HepG2 (cell line): ENCODE data around the gene DISP1. TPM values are rescaled to one million over a fixed set of nuclear protein-coding genes. Genes with fewer than 3 reads are reported as not detected.

Experiments
- ATAC-seq: fragments of 200-7000 bp; cut with Tn5 transposase; 3 replicates; pipeline ENCODE4 v1.9.1; 2020; ENCODE audit warnings: mild to moderate bottlenecking, moderate library complexity
- BruUV-seq: library from RNA; stranded (reverse); fragments of 400-500 nt; replicated peaks from 2 replicates; lab custom pipeline; 2021; lab: Mats Ljungman, UMichigan
- CTCF ChIA-PET: fragments of 300-600 bp; formaldehyde crosslinking; extraction: SDS; loops from one replicate; lab custom pipeline; 2021; ENCODE audit warnings: low total read pairs, inconsistent platforms, low intra/inter-chr PET ratio; lab: Yijun Ruan, JAX
- POLR2A ChIA-PET: fragments of 350-600 bp; sonication (Branson Sonifier 250); formaldehyde crosslinking; loops from one replicate; lab custom pipeline; 2020; ENCODE audit warnings: antibody characterized with exemption, inconsistent platforms; lab: Yijun Ruan, JAX
- DNase-seq: peaks from one replicate; pipeline ENCODE4 v3.0.0-alpha.2; 2015; ENCODE audit warnings: low spot score
- FAIRE-seq: peaks from 3 replicates; lab custom pipeline; 2011; peaks lifted over from hg19 to GRCh38; lab: Jason Lieb, UNC
- H2AFZ ChIP-seq: one replicate; pipeline ENCODE4 v1.6.1; 2011; ENCODE audit warnings: low read length, inconsistent platforms
- H3K27ac ChIP-seq: fragments of 300-600 bp; 3 replicates; pipeline ENCODE4 v1.8.0; 2011; ENCODE audit warnings: mixed run types, mild to moderate bottlenecking, mixed read lengths, low read length, inconsistent platforms; ENCODE audit not compliant: insufficient read depth; ENCODE audit errors: extremely low read length
- H3K27me3 ChIP-seq, 2 experiments: fragments of 200-600 bp in 1 of 2; 2 replicates in 1 of 2; 3 replicates in 1 of 2; pipeline versions ENCODE4 v1.6.0 to v1.8.0; 2011; ENCODE audit warnings: low read length in 2 of 2, mild to moderate bottlenecking in 2 of 2, moderate library complexity in 2 of 2, inconsistent platforms in 1 of 2; ENCODE audit not compliant: insufficient read depth in 2 of 2, control insufficient read depth in 1 of 2
- H3K36me3 ChIP-seq, 2 experiments: fragments of 200-600 bp in 1 of 2; replicated peaks in 1 of 2; 2 replicates in 1 of 2; 3 replicates in 1 of 2; pipeline versions ENCODE4 v1.5.1 to v1.8.0; 2011; ENCODE audit warnings: low read length in 2 of 2, inconsistent platforms in 1 of 2; ENCODE audit not compliant: insufficient read depth in 2 of 2, control insufficient read depth in 1 of 2
- H3K4me1 ChIP-seq: 2 replicates; pipeline ENCODE4 v1.5.1; 2012; ENCODE audit warnings: low read length, inconsistent platforms; ENCODE audit not compliant: insufficient read depth
- H3K4me2 ChIP-seq: 2 replicates; pipeline ENCODE4 v1.6.0; 2011; ENCODE audit warnings: low read depth, low read length, inconsistent platforms
- H3K4me3 ChIP-seq, 3 experiments: fragments of 200-600 bp in 1 of 3; sonication (generic), shearing (Covaris generic) in 1 of 3; replicated peaks in 1 of 3; 2 replicates each; pipeline ENCODE4 v1.5.1; 2011 to 2016; ENCODE audit warnings: low read length in 3 of 3, inconsistent platforms in 2 of 3, low read depth in 2 of 3, mild to moderate bottlenecking in 2 of 3, control low read depth in 1 of 3, mixed read lengths in 1 of 3; ENCODE audit not compliant: insufficient read depth in 1 of 3
- H3K79me2 ChIP-seq: one replicate; pipeline ENCODE4 v1.6.1; 2011; ENCODE audit warnings: low read length, inconsistent platforms; ENCODE audit not compliant: insufficient read depth
- H3K9ac ChIP-seq: 2 replicates; pipeline ENCODE4 v1.6.0; 2011; ENCODE audit warnings: mild to moderate bottlenecking, low read depth, low read length, inconsistent platforms; ENCODE audit not compliant: insufficient read depth
- H3K9me3 ChIP-seq: 2 replicates; pipeline ENCODE4 v1.5.1; 2012; ENCODE audit warnings: mild to moderate bottlenecking, low read length
- H4K20me1 ChIP-seq: 2 replicates; pipeline ENCODE4 v1.6.0; 2011; ENCODE audit warnings: inconsistent platforms, mild to moderate bottlenecking, low read length, moderate library complexity; ENCODE audit not compliant: insufficient read depth
- AHDC1 ChIP-seq: sonication (generic); formaldehyde crosslinking; IDR thresholded peaks from 2 replicates; pipeline ENCODE4 v1.5.1; 2020; ENCODE audit warnings: mild to moderate bottlenecking, missing genetic modification reagents, borderline replicate concordance
- DBP ChIP-seq: sonication (generic); formaldehyde crosslinking; IDR thresholded peaks from 2 replicates; pipeline ENCODE4 v1.4.0; 2020; ENCODE audit warnings: missing genetic modification reagents; ENCODE audit errors: not compliant biosample characterization
- DMTF1 ChIP-seq: sonication (generic); formaldehyde crosslinking; IDR thresholded peaks from 2 replicates; pipeline ENCODE4 v1.4.0; 2020; ENCODE audit warnings: mild to moderate bottlenecking, missing genetic modification reagents
- HNRNPH1 ChIP-seq: fragments of 200-400 bp; formaldehyde crosslinking; optimal IDR thresholded peaks from 2 replicates; pipeline ENCODE3; 2017; ENCODE audit warnings: mild to moderate bottlenecking, low read depth, low read length
- KLF11 ChIP-seq: IDR thresholded peaks from 2 replicates; pipeline ENCODE4 v1.6.1; 2016; ENCODE audit warnings: missing compliant biosample characterization
- ZIK1 ChIP-seq: sonication (generic); formaldehyde crosslinking; IDR thresholded peaks from 2 replicates; pipeline ENCODE4 v1.5.0; 2020; ENCODE audit warnings: mild to moderate bottlenecking, low read depth, missing genetic modification reagents, borderline replicate concordance
- ZNF512B ChIP-seq: sonication (generic); formaldehyde crosslinking; IDR thresholded peaks from 2 replicates; pipeline ENCODE4 v1.5.1; 2020; ENCODE audit warnings: missing genetic modification reagents, mild to moderate bottlenecking, borderline replicate concordance
- ZNF543 ChIP-seq: sonication (generic); formaldehyde crosslinking; IDR thresholded peaks from 2 replicates; pipeline ENCODE4 v1.4.0; 2020; ENCODE audit warnings: mild to moderate bottlenecking, missing genetic modification reagents
- ZNF674 ChIP-seq: sonication (generic); formaldehyde crosslinking; IDR thresholded peaks from 2 replicates; pipeline ENCODE4 v1.5.0; 2020; ENCODE audit warnings: low read depth, mild to moderate bottlenecking, missing genetic modification reagents
- in situ Hi-C: cut with HindIII; loops from 2 replicates; pipeline ENCODE4 v1.10.0; 2017; ENCODE audit warnings: low pct_unique_long_range_greater_than_20kb; ENCODE audit not compliant: extremely low pct_ligation_motif_present
- intact Hi-C: fragments of 100-400 bp; cut with micrococcal nuclease; formaldehyde crosslinking; loops from one replicate; pipeline ENCODE4 v1.10.0; 2022; ENCODE audit not compliant: unreplicated experiment
- polyA plus RNA-seq, 8 experiments: library from polyadenylated mRNA; depleted of rRNA in 3 of 8; stranded (reverse) in 7 of 8; unstranded in 1 of 8; fragments of >200 nt; fragmentation: Illumina TruSeq in 4 of 8; extraction: Trizol in 4 of 8; gene quantifications; 2 replicates each; pipeline versions ENCODE4 v1.2.1 to v1.2.3, GENCODE V29; 2011 to 2016; ENCODE audit warnings: low read depth in 4 of 8, missing spikeins in 1 of 8, mixed read lengths in 1 of 8; ENCODE audit not compliant: insufficient read depth in 1 of 8
- total RNA-seq, 5 experiments: library from RNA; depleted of rRNA; stranded (reverse); fragments of >200 nt; fragmentation: Illumina TruSeq; extraction: Trizol; gene quantifications; 2 replicates each; pipeline ENCODE4 v1.2.3, GENCODE V29; 2016; ENCODE audit warnings: low read depth in 1 of 5

Gene DISP1
- total and polyA plus RNA-seq, 2 of the 13 experiments (the other 11 are each of a cell fraction or from before 2014, with no cell fraction given) = 1.9 to 2.0 TPM

- no peak overlapping the region for H3K27ac ChIP-seq
- no peaks in the 10 kb centered on the region for H3K27me3 ChIP-seq
- intact Hi-C loops = no loop called here
- POLR2A ChIA-PET = no interaction called here
- no peak overlapping the region for H3K9ac ChIP-seq
- no TSS peak for BruUV-seq
- no peak overlapping the region for H3K4me3 ChIP-seq
- H4K20me1 ChIP-seq = no peaks in the 10 kb centered on the region
- CTCF ChIA-PET = no interaction called here
- ATAC-seq = no peak
- no peaks in the 10 kb centered on the region for H3K36me3 ChIP-seq
- no peak overlapping the region for H2AFZ ChIP-seq
- H3K79me2 ChIP-seq = no peaks in the 10 kb centered on the region
- in situ Hi-C loops = no loop called here
- no peaks in the 10 kb centered on the region for H3K9me3 ChIP-seq
- FAIRE-seq = no peak
- no peak for DNase-seq
- no peak overlapping the region for H3K4me2 ChIP-seq
- peaks cover 12% of the 10 kb centered on the region for H3K4me1 ChIP-seq
- TF ChIP-seq AHDC1 (CRISPR knock-in tag) (no peak), ZNF512B (CRISPR knock-in tag) (no peak), KLF11 (CRISPR knock-in tag) (no peak), HNRNPH1 (no peak), ZNF674 (CRISPR knock-in tag) (no peak), ZIK1 (CRISPR knock-in tag) (no peak), ZNF543 (CRISPR knock-in tag) (no peak), DBP (CRISPR knock-in tag) (no peak), DMTF1 (no peak)
These were observed 30.9 kb downstream of the DISP1 start for GRCh38 chr1:222845763-222846162.
